Activated CD4-positive, CD25-positive, alpha-beta regulatory T cell treated with anti-CD3 and anti-CD28 coated beads, Interleukin-2, amount 50 U/mL, for 72 hours (primary cell): ENCODE measurements around the gene ADNP.

Source experiments
- DNase-seq: peaks from one replicate; pipeline ENCODE4 v3.0.0; 2021

ADNP gene

DNA sequence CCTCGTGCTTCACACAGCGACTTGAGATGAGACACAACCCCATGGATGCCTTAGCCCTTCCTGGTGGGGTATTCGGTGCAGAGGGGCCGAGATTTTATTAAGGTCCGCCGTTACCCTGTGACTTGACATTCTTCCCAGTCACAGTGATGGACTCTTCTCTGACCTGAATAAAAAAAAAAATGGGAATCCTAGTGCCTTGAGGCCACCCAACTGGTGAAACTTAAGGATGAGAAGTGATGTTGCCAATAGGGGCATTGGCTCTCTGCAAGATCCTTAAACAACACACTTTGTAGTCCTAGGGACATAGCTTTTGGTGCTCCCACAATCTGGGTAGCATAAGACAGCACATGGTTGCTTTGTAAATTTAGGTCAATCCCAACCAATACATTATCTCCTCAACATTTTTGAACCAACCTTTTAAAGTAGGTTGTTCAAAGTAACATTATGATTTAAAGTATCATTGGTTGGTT lies 814 bp upstream of the ADNP start:
- no peak for DNase-seq

DNA sequence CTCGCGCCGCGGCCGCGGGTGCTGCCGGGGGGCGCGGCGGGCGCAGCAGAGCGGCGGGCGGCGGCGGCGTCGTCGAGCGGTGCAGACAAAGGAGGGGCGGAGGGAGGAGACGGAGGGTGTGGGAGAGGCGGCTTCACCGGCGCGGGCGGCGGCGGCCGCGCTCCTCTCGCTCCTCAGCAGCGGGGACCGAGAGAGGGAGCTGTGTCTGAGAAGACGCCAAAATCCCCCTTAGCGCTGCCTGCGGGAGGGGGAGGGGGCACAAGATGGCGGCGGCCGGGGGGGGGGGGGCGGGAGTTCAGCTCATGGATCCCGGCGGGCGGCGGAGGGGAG lies 296 bp downstream of the ADNP start:
- DNase-seq: no peak

DNA sequence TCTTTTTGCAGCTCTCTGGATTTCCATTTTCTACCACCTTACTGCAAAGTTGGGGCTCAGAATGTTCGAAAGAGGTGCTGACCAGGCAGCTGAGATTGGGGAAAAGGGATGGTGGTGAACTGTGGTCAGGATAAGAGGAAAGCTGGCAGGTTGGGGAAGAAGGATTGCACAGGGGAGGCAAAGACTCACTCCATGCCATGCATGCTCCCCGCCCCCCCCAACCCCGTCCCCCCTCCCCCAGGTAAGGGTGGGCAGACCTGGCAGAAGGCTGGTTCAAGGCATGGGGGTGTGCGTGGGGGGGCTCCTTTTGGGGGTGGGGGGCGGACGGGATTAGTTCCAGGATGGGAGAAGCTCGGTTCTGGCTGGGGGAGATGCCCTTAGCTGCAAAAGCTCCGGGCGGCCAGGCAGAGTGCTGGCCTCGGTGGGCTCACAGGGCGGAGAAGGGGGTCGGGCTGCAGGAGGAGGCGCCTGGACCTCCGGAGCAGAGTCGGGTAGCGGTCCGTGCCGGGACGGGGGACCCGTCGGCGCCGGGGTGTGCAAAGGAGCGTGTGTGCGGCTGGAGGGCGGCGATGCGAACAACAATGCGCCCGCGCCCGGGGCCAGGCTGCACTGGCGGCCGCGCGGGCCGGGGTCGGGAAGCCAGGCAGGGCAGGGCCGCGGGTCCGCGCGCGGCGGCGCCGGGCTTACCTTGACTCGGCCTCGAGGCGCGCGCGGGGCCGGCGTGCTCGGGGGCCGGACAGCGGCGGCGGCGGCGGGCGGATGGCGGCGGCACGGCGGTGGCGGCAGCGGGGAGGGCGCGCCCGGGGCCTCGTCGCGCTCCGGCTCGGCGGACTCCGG lies 880 bp downstream of the ADNP start:
- peak; percentile 55 for DNase-seq

DNA sequence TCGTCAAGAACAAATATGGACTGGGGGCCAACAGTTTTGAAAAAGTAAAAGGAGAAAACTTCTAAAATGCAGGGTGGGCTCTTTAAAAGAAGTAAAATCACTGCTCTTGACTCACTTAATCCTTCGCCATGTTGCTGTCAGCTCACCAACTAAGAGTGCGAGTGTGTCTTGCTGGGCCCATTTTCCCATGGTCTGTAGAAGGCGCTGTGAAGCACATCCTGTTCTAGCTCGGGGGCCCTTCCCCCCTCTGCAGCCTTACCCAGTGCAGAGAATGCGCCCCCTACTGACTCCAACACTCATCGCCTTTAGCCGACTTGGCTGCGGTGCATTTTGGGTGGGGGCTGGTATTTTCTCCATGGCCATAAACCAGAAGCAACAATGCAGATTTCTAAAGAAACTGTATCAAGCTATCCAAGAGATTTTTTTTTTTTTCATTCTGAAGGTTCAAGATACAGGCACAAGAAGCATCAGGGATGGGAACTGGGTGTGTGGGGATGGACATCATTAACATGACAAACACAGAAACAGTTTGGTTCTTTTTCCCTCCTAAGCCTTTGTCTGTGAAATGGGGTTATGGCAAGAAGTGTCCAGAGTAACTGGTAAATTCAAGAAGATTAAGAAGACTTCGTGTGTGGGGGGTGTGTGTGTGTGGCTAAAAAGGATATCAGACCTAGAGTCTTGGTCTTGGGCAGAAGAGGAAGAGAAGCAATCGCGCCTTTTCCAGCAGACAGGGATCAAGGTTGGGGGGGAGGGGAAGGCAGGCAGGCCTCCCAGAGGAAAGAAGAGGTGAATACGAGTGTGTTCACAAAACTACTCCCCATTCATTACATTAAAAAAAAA lies 1.7 kb downstream of the ADNP start:
- DNase-seq: peak; percentile 84

DNA sequence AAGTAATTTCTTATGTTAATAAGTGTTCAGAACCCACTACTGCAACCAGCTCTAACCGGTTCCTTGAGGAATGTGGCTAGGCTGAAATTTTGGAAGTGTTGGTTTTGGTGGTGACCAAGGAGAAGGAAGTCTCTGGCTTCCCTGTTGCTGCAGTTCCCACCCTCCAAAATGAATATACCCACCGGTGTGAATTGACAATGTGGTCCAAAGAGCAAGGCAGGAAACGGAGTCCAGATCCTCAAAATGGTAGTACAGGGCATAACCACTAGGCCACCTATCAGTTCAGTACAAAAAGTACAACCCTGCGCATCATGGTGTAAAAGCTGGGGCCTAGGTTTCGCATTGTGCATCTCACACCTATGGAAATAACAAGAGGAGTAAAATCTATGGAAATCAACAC lies 2.8 kb downstream of the ADNP start:
- no peak for DNase-seq

DNA sequence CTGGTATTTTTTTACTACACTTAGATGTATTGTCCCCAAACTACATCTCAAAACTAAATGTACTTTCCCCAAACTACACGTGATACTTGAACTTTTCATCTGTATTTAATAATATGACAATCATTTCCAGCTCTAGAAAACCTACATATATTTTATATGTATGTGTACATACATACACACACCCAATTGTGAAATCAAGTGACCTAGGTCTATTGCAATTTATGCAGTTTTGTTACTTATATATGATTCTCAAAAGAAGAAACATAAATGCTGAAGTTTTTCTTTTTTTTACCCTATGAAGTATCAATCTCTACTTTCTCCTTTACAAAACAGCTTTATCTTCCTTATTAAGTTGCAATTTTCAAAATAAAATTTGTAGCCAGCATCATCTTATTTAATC lies 4.7 kb downstream of the ADNP start:
- no peak for DNase-seq

DNA sequence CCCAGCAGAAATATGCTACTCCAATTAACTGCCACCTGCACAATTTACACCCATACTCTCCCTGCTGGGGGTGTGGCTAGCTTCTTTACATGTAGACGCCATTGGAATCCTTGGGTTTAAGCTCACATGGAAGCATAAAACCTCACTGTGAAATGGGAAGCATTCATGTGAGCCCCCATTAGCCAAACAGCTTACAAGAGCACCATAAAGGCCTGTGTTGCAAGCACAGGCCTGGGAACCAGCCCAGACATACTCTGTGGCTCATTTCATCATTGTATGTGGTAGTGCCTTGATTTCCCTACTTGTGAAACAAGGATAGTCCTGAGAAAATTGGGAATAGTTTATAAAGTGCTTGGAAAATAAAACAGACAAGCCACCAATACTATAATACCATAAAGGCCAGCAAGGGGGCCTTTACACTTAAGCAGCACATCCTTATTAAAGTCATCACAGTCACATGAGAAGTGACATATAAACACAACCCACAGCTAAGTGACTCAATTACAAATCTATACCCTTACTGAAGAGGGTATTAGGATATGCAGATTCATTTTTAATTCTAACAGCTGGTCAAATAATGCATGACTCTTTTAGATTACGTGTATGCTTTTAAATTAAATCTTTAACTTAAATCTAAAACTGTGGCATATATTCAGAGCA lies 6.8 kb downstream of the ADNP start:
- DNase-seq: no peak

DNA sequence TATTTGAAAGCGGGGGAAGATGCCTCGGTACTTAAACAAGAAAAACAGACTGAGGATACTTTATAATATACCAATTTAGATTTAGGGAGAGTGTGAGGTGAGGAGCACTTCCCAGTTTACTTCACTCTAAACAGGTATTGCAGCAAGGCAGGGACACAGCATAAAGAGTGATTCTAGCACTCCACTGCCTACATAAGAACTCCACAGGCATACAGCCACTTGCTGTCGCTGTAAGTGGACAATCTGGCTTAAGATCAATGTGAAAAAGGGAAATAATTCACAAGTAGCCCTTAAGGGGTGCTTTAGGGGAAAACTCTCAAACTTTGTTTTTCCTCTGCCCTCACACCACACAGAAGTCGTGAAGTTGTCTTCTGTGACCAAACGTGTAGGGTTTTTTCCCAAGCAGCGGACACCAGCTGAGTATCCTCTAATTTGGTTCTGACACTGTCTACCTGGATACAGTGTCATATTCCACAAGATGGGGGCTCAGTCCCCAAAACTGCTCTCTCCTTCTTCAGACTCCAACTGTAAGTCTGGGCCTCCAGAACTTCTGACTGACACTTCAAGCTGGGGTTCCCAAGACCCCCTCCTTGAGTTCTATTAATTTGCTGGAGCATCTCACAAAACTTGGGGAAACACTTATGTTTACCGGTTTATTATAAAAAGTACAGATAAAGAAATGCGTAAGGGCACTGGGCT lies 9.3 kb downstream of the ADNP start:
- DNase-seq: no peak

DNA sequence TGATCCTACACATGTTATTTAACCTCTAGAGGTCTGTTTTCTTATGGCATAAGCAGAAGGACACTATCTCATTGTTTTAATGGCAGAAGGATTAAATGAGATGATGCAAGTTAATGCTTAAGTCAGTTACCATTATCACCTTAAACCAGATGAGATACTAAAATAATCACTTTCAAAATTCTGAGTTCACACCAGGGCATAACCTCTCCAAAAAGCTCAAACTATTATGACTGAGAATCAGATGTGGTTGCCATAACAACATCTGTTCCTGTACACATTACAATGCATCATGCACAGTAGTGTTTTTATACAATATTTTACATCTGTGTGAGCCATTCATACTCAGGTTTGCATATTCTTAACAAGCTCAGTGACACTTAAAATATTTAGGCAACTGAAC lies 10.2 kb downstream of the ADNP start:
- no peak for DNase-seq

DNA sequence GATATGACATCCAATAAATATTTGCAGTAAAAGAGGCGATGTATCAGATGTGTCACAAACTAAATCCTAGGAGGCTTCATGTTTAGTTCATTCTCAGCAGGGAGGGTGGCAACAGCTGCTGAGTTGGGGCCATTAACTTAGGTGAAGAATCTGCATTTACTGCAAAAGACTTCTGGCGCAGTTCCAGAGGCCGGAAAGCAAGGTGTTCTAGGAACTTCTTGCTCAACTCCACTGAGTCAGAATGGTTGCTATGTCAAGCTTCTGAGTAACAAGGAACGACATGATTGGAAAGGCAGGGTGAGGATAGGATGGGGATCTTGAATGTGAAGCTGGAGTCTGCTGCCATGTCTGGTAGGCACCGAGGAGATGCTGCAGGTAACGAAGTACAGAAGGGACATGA lies 11.7 kb downstream of the ADNP start:
- no peak for DNase-seq

DNA sequence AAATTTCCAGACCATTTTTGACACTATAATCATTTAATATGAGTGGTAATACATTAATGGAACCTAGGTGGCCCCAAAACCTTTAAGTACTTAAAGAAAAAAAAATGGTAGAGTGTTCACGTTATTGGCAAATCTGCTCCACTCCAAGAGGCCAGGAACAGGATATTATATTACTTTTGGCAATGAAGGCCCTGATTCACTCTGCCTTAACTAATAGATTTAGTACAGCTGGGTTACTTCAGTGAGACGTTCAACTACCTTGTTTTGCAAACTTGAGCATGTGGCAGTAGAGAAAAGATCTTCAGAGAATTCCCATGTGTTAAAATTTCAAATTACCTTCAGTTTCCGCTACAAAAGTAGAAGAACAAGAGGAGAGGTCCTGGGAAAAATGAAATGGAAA lies 12.8 kb downstream of the ADNP start:
- no peak for DNase-seq

DNA sequence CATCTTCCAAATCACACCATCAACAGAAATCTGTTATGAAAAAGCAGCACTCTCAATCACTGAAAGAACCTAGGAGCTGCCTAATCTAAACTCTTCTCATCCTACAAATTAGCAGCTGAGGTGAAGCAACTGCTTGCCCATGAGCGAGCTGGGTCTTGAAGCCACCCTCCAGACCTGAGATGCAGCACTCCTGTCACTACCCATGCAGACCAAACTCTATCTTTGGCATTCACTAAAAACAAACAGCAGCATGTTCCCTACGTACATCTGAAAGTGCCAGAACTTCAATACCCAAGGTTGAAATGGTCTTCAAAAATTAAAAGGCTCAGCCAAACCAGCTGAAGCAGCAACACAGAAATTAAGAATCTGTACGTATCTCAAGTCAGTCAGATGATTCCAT lies 14.3 kb downstream of the ADNP start:
- no peak for DNase-seq

DNA sequence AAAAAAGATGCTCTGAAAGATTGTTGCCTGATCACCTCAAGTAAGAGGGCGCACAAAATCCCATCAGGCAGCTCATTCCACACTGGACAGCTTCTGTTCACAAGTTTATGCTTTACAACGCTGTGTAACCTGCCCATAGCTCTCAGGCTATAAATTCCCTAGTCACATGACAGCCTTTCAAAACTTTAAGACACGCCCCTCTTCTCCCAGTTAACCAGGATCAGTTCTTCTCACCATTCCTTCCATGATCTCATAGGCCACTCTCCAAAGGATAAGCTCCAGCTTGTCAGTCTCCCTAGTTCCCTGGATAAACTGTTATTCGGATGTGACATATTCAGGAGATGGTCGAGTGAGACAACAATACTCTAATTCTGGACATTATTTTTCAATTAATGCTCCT lies 15.0 kb downstream of the ADNP start:
- DNase-seq: no peak

DNA sequence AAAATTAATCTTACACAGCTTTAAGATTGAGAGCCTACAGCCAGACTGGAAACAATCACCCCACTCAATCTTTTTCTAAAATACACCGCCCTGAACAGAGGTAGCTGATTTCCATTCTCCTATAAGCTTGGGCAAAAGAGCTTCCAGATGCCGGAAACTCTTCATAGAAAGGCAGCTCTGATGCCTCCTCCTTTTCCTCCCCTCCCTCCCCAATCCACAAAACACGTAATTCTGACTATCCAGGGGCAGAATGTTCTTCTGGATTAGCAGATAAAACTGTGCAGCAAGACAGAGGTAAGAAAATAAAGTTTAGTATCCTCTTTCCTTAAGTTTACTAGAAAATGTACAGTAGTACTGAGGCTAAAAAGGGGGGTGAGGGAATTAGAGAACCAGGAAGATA lies 15.8 kb downstream of the ADNP start:
- DNase-seq: no peak

DNA sequence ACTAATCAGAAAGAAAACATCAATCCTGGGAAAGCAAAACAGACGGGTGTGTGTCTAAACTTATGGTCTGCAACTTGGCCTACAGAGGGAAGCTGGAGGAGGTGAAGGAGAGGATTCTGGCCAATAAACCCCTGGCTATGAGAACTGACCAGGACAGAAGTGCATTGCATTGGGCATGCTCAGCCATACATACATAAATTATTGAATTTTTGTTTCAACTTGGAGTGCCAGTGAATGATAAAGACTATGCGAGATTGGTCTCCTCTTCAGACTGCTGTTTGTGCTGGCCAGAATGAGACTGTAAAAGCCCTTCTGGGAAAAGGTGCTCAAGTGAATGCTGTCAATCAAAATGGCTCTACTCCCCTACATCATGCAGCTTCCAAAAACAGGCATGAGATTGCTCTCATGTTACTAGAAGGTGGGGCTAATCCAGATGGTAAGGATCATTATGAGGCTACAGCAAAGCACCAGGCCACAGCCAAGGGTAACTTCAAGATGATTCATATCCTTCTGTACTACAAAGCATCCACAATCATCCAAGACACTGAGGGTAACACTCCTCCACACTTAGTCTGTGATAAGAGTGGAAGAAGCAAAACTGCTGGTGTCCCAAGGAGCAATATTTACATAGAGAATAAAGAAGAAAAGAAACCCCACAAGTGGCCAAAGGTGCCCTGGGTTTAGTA lies 17.4 kb downstream of the ADNP start:
- DNase-seq: no peak

DNA sequence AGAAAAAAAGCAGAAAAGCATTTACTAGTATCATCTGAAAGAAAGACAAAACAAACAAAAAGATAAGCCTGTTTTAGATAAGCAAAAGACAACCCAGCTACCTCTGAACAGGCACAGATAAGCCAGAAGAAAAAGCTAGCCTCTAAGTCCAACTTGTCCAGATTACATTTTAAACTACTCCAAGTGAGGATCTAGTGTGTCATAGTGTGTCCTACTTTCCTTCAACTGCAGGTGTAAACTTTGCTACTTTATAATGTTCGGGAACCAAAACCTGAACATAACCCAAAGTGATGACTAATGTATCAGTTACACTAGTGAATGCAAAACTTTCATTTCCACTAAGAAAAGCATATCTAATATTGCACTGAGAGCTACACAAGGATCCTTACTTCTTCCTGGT lies 19.5 kb downstream of the ADNP start:
- no peak for DNase-seq

DNA sequence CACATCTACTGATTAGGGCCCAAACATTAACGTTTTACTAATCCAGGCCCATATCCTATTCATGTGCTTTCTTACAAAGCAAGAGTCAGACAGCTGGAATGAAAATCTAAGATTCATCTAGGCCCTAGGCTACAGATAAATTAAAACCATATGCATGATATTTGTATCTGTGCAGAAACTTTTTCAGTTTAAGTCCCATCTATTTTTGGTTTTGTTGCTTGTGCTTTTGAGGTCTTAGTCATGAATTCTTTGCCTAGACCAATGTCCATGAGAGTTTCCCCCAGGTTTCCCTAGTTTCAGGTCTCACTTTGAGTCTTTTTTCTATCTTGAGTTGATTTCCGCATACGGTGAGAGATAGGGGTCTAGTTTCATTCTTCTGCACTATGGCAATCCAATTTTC lies 20.2 kb downstream of the ADNP start:
- DNase-seq: no peak

DNA sequence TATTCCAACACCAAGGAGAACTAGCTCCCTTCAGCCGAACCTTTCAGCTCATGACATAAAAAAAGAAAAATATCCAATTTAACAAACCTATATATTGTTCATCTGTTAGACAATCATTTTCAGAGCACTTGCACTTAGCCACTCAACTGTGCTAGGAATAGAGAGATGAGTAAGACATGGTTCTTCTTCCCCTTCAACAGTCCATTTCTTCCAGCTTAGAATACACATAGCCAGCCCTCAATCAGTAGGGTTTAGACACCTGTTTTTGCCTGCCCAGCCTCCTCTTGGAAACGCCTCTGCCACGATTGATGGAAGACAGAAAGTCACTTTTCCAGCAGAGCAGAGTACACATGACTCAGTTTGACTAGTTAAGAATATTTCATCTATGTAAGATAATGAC lies 21.8 kb downstream of the ADNP start:
- DNase-seq: no peak

DNA sequence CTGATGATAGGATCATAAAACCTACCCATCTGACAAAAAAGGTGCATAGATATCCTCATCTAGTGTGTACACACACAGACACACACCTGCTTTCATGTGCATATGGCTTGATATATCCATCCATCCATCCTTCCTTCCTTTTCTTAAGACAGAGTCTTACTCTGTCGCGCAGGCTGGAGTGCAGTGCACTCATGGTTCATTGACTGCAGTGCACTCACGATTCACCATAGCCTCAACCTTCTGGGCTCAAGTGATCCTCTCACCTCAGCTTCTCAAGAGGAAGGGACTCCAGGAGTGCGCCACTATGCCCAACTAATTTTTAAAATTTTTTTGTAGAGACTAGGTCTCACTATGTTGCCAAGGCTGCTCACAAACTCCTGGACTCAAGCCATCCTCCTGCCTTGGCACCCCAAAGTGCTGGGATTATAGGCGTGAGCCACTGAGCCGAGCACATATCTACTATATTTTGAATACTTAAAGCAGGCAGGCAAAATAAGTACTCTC lies 27.1 kb downstream of the ADNP start:
- no peak for DNase-seq

DNA sequence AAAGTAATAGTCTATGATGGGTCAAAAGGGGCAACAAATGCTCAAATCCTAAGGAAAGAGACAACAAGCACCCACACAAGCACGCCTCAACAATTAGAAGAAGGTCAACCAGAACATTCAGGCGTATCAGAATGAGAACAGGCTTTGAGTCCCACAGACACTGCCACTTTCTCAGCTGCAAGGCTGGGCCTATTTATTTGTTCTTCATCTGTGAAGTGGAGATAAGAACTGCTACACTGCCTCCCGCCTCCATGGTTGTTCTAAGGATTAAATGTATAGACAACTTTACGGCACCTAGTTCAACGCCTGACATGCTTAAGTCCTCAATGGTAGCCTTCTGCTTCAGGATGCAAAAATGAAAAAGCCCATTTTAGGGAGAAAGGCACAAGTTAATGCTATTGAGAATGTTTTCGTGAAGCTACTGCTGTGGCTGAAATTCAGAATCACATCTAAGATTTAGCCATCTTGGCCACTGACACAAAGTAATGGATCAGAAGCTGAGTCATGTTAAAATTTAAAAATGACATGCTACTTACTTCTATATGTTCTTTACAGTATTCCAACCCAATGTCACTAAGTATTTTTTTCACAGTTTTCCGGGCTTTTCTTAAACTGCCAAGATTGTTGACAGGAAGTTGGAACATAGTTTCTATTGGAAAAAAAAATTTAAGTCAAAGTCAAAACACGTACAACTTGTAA lies 27.7 kb downstream of the ADNP start:
- no peak for DNase-seq

DNA sequence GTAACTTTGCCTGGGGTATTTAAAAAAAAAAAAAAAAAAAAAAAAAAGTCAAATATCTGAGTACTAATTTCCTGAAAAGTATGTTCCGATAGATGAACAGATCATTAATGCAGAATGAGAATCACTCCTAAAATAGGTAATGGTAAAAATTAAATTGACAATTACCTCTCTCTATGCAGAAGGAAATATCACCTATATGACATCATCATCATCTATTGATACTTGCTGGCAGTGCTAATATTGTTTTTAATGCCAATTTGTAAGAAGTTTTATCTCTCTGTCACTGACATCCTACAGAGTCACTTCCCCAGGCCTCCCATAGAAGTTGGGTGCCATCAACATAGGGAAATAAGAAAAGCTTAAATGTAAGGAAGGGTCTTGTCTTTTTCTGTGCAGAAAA lies 29.9 kb downstream of the ADNP start:
- DNase-seq: no peak

DNA sequence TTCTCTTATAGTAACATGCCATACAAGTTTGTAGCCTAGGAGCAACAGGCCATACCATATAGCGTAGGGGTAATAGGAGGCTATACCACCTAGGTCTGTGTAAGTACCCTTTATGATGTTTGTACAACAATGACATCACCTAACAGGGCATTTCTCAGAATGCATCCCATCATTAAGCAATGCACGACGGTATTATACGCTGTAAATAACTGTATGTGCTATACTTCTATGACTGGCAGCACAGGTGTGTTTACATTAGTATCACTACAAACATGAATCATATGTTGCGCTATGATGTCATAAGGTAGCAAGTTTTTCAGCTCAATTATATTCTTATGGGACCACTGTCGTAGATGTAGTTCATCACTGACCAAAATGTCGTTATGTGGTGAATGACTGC lies 31.0 kb downstream of the ADNP start:
- no peak for DNase-seq
